ENCODE results near the gene GRK5. TPM values are rescaled to one million over a fixed set of nuclear protein-coding genes. Genes with fewer than 3 reads are reported as not detected.
"Not testable (repeated sequence)": the region's sequence is repeated elsewhere in the genome, so short reads cannot be mapped to it uniquely, and the experiment has no call there.

Gene GRK5
- total and polyA plus RNA-seq, 7 donors = 7.9 to 32.4 (median 19.8) TPM

DNA sequence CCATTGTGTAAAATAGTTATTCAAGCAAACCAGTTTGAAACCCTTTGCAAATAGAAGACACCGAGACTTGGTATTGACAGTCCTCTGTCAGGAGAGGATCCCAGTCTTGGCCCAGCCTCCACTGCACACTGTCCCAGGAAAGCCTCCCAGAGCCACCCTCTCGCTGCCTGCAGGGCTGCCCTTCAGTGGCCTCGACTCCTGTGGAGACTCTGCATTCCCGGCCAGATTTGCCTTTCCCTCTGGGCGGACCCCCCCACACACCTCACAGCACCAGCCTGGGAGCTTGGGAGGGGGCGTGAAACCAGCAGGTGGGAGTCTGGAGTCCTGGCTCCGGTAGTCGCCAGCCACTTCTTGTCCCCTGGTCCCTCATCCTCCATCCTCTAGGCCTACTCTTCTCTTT, 48.7 kb downstream of the GRK5 start:
- no peak for DNase-seq
- Histone ChIP-seq H3K9me3 (no peaks in the 10 kb centered on the region), H3K27me3 (no peaks in the 10 kb centered on the region), H3K27ac (peak overlapping the region; percentile 83 to 94 (median 87)), H3K4me1 (peaks cover 0 to 66% (median 56%) of the 10 kb centered on the region in 4 donors), H3K4me3 (no peak overlapping the region), H3K36me3 (no peaks in the 10 kb centered on the region)
- intact Hi-C loops (cut with DNase I) = no loop called here
- WGBS, 2 donors = 95 to 96% methylated on average over 8 of the region's 8 CpGs
- TF ChIP-seq, protein P1, sequence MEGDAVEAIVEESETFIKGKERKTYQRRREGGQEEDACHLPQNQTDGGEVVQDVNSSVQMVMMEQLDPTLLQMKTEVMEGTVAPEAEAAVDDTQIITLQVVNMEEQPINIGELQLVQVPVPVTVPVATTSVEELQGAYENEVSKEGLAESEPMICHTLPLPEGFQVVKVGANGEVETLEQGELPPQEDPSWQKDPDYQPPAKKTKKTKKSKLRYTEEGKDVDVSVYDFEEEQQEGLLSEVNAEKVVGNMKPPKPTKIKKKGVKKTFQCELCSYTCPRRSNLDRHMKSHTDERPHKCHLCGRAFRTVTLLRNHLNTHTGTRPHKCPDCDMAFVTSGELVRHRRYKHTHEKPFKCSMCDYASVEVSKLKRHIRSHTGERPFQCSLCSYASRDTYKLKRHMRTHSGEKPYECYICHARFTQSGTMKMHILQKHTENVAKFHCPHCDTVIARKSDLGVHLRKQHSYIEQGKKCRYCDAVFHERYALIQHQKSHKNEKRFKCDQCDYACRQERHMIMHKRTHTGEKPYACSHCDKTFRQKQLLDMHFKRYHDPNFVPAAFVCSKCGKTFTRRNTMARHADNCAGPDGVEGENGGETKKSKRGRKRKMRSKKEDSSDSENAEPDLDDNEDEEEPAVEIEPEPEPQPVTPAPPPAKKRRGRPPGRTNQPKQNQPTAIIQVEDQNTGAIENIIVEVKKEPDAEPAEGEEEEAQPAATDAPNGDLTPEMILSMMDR (IDR thresholded peaks at IDR 0.05) = no peak
- TF ChIP-seq POLR2A (IDR thresholded peaks at IDR 0.05) (no peak), POLR2AphosphoS5 (IDR thresholded peaks at IDR 0.05) (no peak), EP300 (IDR thresholded peaks at IDR 0.05) (no peak)

DNA sequence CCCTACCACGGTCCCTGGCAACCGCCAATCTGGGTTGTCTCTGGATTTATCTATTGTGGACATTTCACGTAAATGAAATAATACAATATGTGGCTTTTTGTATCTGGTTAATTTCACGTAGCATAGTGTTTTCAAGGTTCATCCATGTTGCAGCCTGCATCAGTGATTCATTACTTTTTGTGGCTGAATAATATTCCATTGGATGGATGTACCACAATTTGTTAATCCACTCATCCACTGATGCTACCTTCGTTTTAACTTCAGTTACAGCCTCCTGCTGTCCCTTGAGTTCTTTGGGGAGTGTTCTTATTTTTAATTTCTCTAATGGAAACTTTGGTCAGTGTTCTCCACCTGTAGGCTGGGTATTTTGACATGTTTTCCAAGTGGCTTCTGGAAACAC, 49.5 kb downstream of the GRK5 start:
- H3K27ac ChIP-seq = no peak overlapping the region
- TF ChIP-seq EP300 (IDR thresholded peaks at IDR 0.05) = no peak
- TF ChIP-seq, protein P1 (IDR thresholded peaks at IDR 0.05) = no peak
- TF ChIP-seq POLR2A (IDR thresholded peaks at IDR 0.05) = no peak
- no peak for TF ChIP-seq POLR2AphosphoS5 (IDR thresholded peaks at IDR 0.05)
- peaks cover 0 to 59% (median 48%) of the 10 kb centered on the region in 4 donors for H3K4me1 ChIP-seq
- WGBS, 2 donors = 95 to 96% methylated on average over 5 of the region's 5 CpGs
- no peaks in the 10 kb centered on the region for H3K36me3 ChIP-seq
- no peaks in the 10 kb centered on the region for H3K27me3 ChIP-seq
- no peak overlapping the region for H3K4me3 ChIP-seq
- DNase-seq = no peak
- no peaks in the 10 kb centered on the region for H3K9me3 ChIP-seq
- intact Hi-C loops (cut with DNase I) = no loop called here

DNA sequence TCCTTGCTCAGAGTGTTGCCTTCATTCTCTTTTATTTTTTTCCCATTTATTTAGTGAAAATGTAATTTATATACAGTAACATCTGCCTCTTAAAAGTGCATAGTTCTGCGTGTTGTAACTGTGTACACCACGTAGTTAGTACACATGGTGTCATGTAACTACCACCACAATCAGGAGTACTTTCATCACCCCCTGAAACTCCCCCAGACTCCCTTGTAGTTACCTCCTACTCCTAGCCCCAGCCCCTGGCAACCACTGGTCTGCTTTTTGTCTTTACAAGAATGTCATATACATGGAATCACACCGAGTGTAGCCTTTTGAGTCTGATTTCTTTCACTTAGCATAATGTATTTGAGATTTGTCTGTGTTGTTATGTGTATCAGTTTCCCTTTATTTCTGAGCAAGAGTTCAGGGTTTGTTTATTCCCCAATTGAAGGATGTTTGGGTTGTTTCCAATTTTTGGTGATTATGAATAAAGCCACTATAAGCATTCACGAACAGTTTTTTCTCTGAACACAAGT, 50.6 kb downstream of the GRK5 start:
- Histone ChIP-seq H3K27ac (peak overlapping the region in 2 of 4 donors; percentile 38 to 43), H3K4me1 (peaks cover 0 to 48% (median 37%) of the 10 kb centered on the region in 4 donors), H3K36me3 (no peaks in the 10 kb centered on the region), H3K9me3 (no peaks in the 10 kb centered on the region), H3K27me3 (no peaks in the 10 kb centered on the region), H3K4me3 (no peak overlapping the region)
- 72 to 82% methylated on average over 4 of the region's 4 CpGs for WGBS, 2 donors
- no peak for DNase-seq
- intact Hi-C loops (cut with DNase I) = no loop called here
- TF ChIP-seq POLR2A (IDR thresholded peaks at IDR 0.05) (no peak), POLR2AphosphoS5 (IDR thresholded peaks at IDR 0.05) (no peak), EP300 (IDR thresholded peaks at IDR 0.05) (no peak)
- TF ChIP-seq, protein P1 (IDR thresholded peaks at IDR 0.05) = no peak

DNA sequence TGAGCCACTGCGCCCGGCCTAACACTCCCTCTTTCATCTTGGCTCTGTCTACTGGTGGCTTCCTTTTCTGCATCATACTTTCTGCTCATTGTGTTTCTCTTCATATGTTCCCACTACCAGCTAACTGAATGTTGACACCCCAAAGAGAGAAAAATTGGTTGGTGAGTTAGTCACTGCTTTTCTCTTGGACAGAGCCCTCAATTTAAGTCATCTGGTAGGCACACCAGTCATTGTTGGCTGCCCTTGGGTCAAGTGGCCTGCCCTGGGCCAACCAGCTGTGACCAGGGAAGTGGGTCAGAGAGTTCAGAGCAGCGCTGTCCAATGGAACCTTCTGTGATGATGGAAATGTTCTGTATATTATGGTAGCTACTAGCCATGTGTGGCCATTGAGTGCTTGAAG, 52.0 kb downstream of the GRK5 start:
- H3K4me3 ChIP-seq = no peak overlapping the region
- no peak for DNase-seq
- peaks cover 0 to 41% (median 26%) of the 10 kb centered on the region in 4 donors for H3K4me1 ChIP-seq
- WGBS, 2 donors = 96 to 99% methylated on average over 3 of the region's 3 CpGs
- H3K36me3 ChIP-seq = no peaks in the 10 kb centered on the region
- peak overlapping the region in 1 of 4 donors; percentile 18 for H3K27ac ChIP-seq
- intact Hi-C loops (cut with DNase I) = no loop called here
- no peaks in the 10 kb centered on the region for H3K9me3 ChIP-seq
- TF ChIP-seq POLR2AphosphoS5 (IDR thresholded peaks at IDR 0.05) = no peak
- TF ChIP-seq, protein P1 (IDR thresholded peaks at IDR 0.05) = no peak
- TF ChIP-seq POLR2A (IDR thresholded peaks at IDR 0.05) = no peak
- no peak for TF ChIP-seq EP300 (IDR thresholded peaks at IDR 0.05)
- no peaks in the 10 kb centered on the region for H3K27me3 ChIP-seq

DNA sequence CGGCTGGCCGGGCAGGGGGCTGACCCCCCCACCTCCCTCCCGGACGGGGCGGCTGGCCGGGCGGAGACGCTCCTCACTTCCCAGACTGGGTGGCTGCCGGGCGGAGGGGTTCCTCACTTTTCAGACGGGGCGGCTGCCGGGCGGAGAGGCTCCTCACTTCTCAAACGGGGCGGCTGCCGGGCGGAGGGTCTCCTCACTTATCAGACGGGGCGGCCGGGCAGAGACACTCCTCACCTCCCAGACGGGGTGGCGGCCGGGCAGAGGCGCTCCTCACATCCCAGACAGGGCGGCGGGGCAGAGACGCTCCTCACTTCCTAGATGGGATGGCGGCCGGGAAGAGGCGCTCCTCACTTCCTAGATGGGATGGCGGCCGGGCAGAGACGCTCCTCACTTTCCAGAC, 53.6 kb downstream of the GRK5 start:
- H3K36me3 ChIP-seq; H3K27me3 ChIP-seq; H3K9me3 ChIP-seq; DNase-seq; H3K4me3 ChIP-seq; intact Hi-C loops (cut with DNase I); H3K27ac ChIP-seq: not testable (repeated sequence)
- peaks cover 0 to 27% (median 14%) of the 10 kb centered on the region in 4 donors for H3K4me1 ChIP-seq
- WGBS, 2 donors = 95 to 96% methylated on average over 28 to 29 of the region's 34 CpGs

Data from sigmoid colon (tissue), 7 donors.